ENCODE data around the gene PACS1. TPM values are rescaled to one million over a fixed set of nuclear protein-coding genes. Genes with fewer than 3 reads are reported as not detected.
A peak's percentile ranks its signal among the peaks of the same experiment; 100 is the strongest.
"Not testable (repeated sequence)": the region's sequence is repeated elsewhere in the genome, so short reads cannot be mapped to it uniquely, and the experiment has no call there.

The PACS1 gene
- total and polyA plus RNA-seq, 5 donors from 2014 or later: 43.8 to 306 (median 48.3) TPM

GRCh38 chr11:66107600-66108510 lies 37.8 kb downstream of the PACS1 start:
- Mint-ChIP-seq H3K4me1 (peaks cover 40 to 96% (median 76%) of the 10 kb centered on the region in 4 donors), H3K4me3 (peak overlapping the region; percentile 8 to 87 (median 68)), H3K36me3 (peaks cover 55% of the 10 kb centered on the region), H3K9me3 (no peaks in the 10 kb centered on the region), H3K27ac (peak overlapping the region; percentile 84 to 96 (median 92)), H3K27me3 (no peaks in the 10 kb centered on the region)
- DNase-seq (peak in 1 of 3 donors; percentile 45), ATAC-seq (ENCODE audit: low read depth in 2 of 2) (peak in 1 of 2 donors; percentile 15)
- Histone ChIP-seq H3K36me3 (ENCODE audit: control insufficient read depth, insufficient read depth, low read length) (peaks cover 8% of the 10 kb centered on the region), H3K9me3 (ENCODE audit: control insufficient read depth in 2 of 2, low read length in 2 of 2) (no peaks in the 10 kb centered on the region), H3K27me3 (ENCODE audit: control insufficient read depth, insufficient read depth, low read length) (no peaks in the 10 kb centered on the region), H3K27ac (ENCODE audit: insufficient read depth, low read length, poor library complexity, severe bottlenecking) (peak overlapping the region; percentile 26), H3K4me1 (ENCODE audit: control insufficient read depth, insufficient read depth, low read length, poor library complexity, severe bottlenecking) (peaks cover 82% of the 10 kb centered on the region), H3K4me3 (ENCODE audit: low read depth, low read length) (peak overlapping the region; percentile 57)

- Histone ChIP-seq H3K4me3 (ENCODE audit: low read depth, low read length) (no peak overlapping the region), H3K36me3 (ENCODE audit: control insufficient read depth, insufficient read depth, low read length) (peaks cover 8% of the 10 kb centered on the region), H3K27me3 (ENCODE audit: control insufficient read depth, insufficient read depth, low read length) (no peaks in the 10 kb centered on the region), H3K27ac (ENCODE audit: insufficient read depth, low read length, poor library complexity, severe bottlenecking) (peak overlapping the region; percentile 34), H3K9me3 (ENCODE audit: control insufficient read depth in 2 of 2, low read length in 2 of 2) (no peaks in the 10 kb centered on the region), H3K4me1 (ENCODE audit: control insufficient read depth, insufficient read depth, low read length, poor library complexity, severe bottlenecking) (peaks cover 82% of the 10 kb centered on the region)
- H3K27me3 Mint-ChIP-seq: no peaks in the 10 kb centered on the region
- peak overlapping the region in 3 of 4 donors; percentile 69 to 87 (median 77) for H3K4me3 Mint-ChIP-seq
- peaks cover 47% of the 10 kb centered on the region for H3K36me3 Mint-ChIP-seq
- H3K4me1 Mint-ChIP-seq: peaks cover 42 to 96% (median 76%) of the 10 kb centered on the region in 4 donors
- DNase-seq: no peak
- no peaks in the 10 kb centered on the region for H3K9me3 Mint-ChIP-seq
- peak; percentile 62 to 63 for ATAC-seq (ENCODE audit: low read depth in 2 of 2)
- H3K27ac Mint-ChIP-seq: peak overlapping the region; percentile 84 to 96 (median 92)
Observed at GRCh38 chr11:66109294-66109693, 39.2 kb downstream of the PACS1 start.

GRCh38 chr11:66111158-66111557 lies 41.1 kb downstream of the PACS1 start:
- H3K27ac Mint-ChIP-seq: peak overlapping the region; percentile 39 to 99 (median 92)

GRCh38 chr11:66112041-66112491 lies 42.0 kb downstream of the PACS1 start:
- no peaks in the 10 kb centered on the region for H3K27me3 Mint-ChIP-seq
- DNase-seq (no peak), ATAC-seq (ENCODE audit: low read depth in 2 of 2) (no peak)
- Histone ChIP-seq H3K4me3 (ENCODE audit: low read depth, low read length) (peak overlapping the region; percentile 76), H3K36me3 (ENCODE audit: control insufficient read depth, insufficient read depth, low read length) (peaks cover 5% of the 10 kb centered on the region), H3K27ac (ENCODE audit: insufficient read depth, low read length, poor library complexity, severe bottlenecking) (peak overlapping the region; percentile 15), H3K4me1 (ENCODE audit: control insufficient read depth, insufficient read depth, low read length, poor library complexity, severe bottlenecking) (peaks cover 83% of the 10 kb centered on the region), H3K9me3 (ENCODE audit: control insufficient read depth in 2 of 2, low read length in 2 of 2) (no peaks in the 10 kb centered on the region), H3K27me3 (ENCODE audit: control insufficient read depth, insufficient read depth, low read length) (no peaks in the 10 kb centered on the region)
- peak overlapping the region; percentile 39 to 99 (median 92) for H3K27ac Mint-ChIP-seq
- H3K4me1 Mint-ChIP-seq: peaks cover 47 to 98% (median 74%) of the 10 kb centered on the region in 4 donors
- peak overlapping the region; percentile 16 to 82 (median 50) for H3K4me3 Mint-ChIP-seq
- no peaks in the 10 kb centered on the region for H3K9me3 Mint-ChIP-seq
- H3K36me3 Mint-ChIP-seq: peaks cover 36% of the 10 kb centered on the region

More at GRCh38 chr11:66111158-66111557, 41.1 kb downstream of the PACS1 start:
- Mint-ChIP-seq H3K4me1 (peaks cover 45 to 95% (median 70%) of the 10 kb centered on the region in 4 donors), H3K27me3 (no peaks in the 10 kb centered on the region), H3K36me3 (peaks cover 38% of the 10 kb centered on the region), H3K4me3 (peak overlapping the region; percentile 5 to 68 (median 30)), H3K9me3 (no peaks in the 10 kb centered on the region)
- Histone ChIP-seq H3K27ac (ENCODE audit: insufficient read depth, low read length, poor library complexity, severe bottlenecking) (no peak overlapping the region), H3K4me3 (ENCODE audit: low read depth, low read length) (no peak overlapping the region), H3K36me3 (ENCODE audit: control insufficient read depth, insufficient read depth, low read length) (peaks cover 8% of the 10 kb centered on the region), H3K9me3 (ENCODE audit: control insufficient read depth in 2 of 2, low read length in 2 of 2) (no peaks in the 10 kb centered on the region), H3K27me3 (ENCODE audit: control insufficient read depth, insufficient read depth, low read length) (no peaks in the 10 kb centered on the region), H3K4me1 (ENCODE audit: control insufficient read depth, insufficient read depth, low read length, poor library complexity, severe bottlenecking) (peaks cover 83% of the 10 kb centered on the region)
- ATAC-seq (ENCODE audit: low read depth in 2 of 2) (no peak), DNase-seq (no peak)

GRCh38 chr11:66112601-66113499 lies 42.8 kb downstream of the PACS1 start:
- no peak for DNase-seq
- Mint-ChIP-seq H3K9me3 (no peaks in the 10 kb centered on the region), H3K27ac (peak overlapping the region; percentile 39 to 99 (median 94)), H3K36me3 (peaks cover 28% of the 10 kb centered on the region), H3K27me3 (no peaks in the 10 kb centered on the region), H3K4me1 (peaks cover 42 to 98% (median 72%) of the 10 kb centered on the region in 4 donors), H3K4me3 (peak overlapping the region; percentile 68 to 90 (median 75))
- Histone ChIP-seq H3K9me3 (ENCODE audit: control insufficient read depth in 2 of 2, low read length in 2 of 2) (no peaks in the 10 kb centered on the region), H3K4me3 (ENCODE audit: low read depth, low read length) (peak overlapping the region; percentile 76), H3K27me3 (ENCODE audit: control insufficient read depth, insufficient read depth, low read length) (no peaks in the 10 kb centered on the region), H3K27ac (ENCODE audit: insufficient read depth, low read length, poor library complexity, severe bottlenecking) (peak overlapping the region; percentile 83), H3K36me3 (ENCODE audit: control insufficient read depth, insufficient read depth, low read length) (peaks cover 4% of the 10 kb centered on the region), H3K4me1 (ENCODE audit: control insufficient read depth, insufficient read depth, low read length, poor library complexity, severe bottlenecking) (peaks cover 83% of the 10 kb centered on the region)
- ATAC-seq (ENCODE audit: low read depth in 2 of 2): no peak

GRCh38 chr11:66114957-66115356 lies 44.9 kb downstream of the PACS1 start:
- Mint-ChIP-seq H3K4me3 (peak overlapping the region; percentile 71 to 82 (median 75)), H3K27ac (peak overlapping the region; percentile 39 to 98 (median 79)), H3K4me1 (peaks cover 47 to 96% (median 72%) of the 10 kb centered on the region in 4 donors), H3K36me3 (peaks cover 16% of the 10 kb centered on the region)
- Histone ChIP-seq H3K4me1 (ENCODE audit: control insufficient read depth, insufficient read depth, low read length, poor library complexity, severe bottlenecking) (peaks cover 85% of the 10 kb centered on the region), H3K4me3 (ENCODE audit: low read depth, low read length) (peak overlapping the region; percentile 73), H3K27ac (ENCODE audit: insufficient read depth, low read length, poor library complexity, severe bottlenecking) (peak overlapping the region; percentile 83)
- H3K9me3 Mint-ChIP-seq; DNase-seq; ATAC-seq (ENCODE audit: low read depth in 2 of 2); H3K27me3 Mint-ChIP-seq; H3K9me3 ChIP-seq (ENCODE audit: control insufficient read depth in 2 of 2, low read length in 2 of 2); H3K36me3 ChIP-seq (ENCODE audit: control insufficient read depth, insufficient read depth, low read length); H3K27me3 ChIP-seq (ENCODE audit: control insufficient read depth, insufficient read depth, low read length): not testable (repeated sequence)

- Histone ChIP-seq H3K9me3 (ENCODE audit: control insufficient read depth in 2 of 2, low read length in 2 of 2) (no peaks in the 10 kb centered on the region), H3K4me1 (ENCODE audit: control insufficient read depth, insufficient read depth, low read length, poor library complexity, severe bottlenecking) (peaks cover 94% of the 10 kb centered on the region), H3K36me3 (ENCODE audit: control insufficient read depth, insufficient read depth, low read length) (no peaks in the 10 kb centered on the region), H3K27me3 (ENCODE audit: control insufficient read depth, insufficient read depth, low read length) (no peaks in the 10 kb centered on the region), H3K4me3 (ENCODE audit: low read depth, low read length) (peak overlapping the region; percentile 73), H3K27ac (ENCODE audit: insufficient read depth, low read length, poor library complexity, severe bottlenecking) (peak overlapping the region; percentile 83)
- ATAC-seq (ENCODE audit: low read depth in 2 of 2) (peak; percentile 61 to 71), DNase-seq (peak in 2 of 3 donors; percentile 77 to 90)
- Mint-ChIP-seq H3K27ac (peak overlapping the region; percentile 39 to 98 (median 79)), H3K9me3 (no peaks in the 10 kb centered on the region), H3K4me3 (peak overlapping the region; percentile 71 to 82 (median 75)), H3K4me1 (peaks cover 51 to 98% (median 77%) of the 10 kb centered on the region in 4 donors), H3K27me3 (no peaks in the 10 kb centered on the region), H3K36me3 (peaks cover 16% of the 10 kb centered on the region)
Observed at GRCh38 chr11:66115638-66116301, 45.7 kb downstream of the PACS1 start.
